SK-N-SH treated with all-trans-retinoic acid at 6 μM for 48 hours (cell line): ENCODE data around the gene FSIP1.

Experiments used
- ATAC-seq: fragments of 200-7000 bp; cut with Tn5 transposase; 3 replicates; pipeline ENCODE4 v1.9.1; 2020; ENCODE audit warnings: mild to moderate bottlenecking, moderate library complexity
- ARNTL ChIP-seq: fragments of 450-650 bp; formaldehyde crosslinking; IDR thresholded peaks from 2 replicates; pipeline ENCODE4 v1.5.0; 2020; ENCODE audit warnings: low read depth, mild to moderate bottlenecking, moderate library complexity, borderline replicate concordance
- BACH2 ChIP-seq: fragments of 250-450 bp; sonication (Bioruptor Pico); IDR thresholded peaks from 2 replicates; pipeline ENCODE4 v1.9.0; 2021; ENCODE audit warnings: mild to moderate bottlenecking, borderline replicate concordance
- GLIS3 ChIP-seq: fragments of 250-450 bp; sonication (Bioruptor Pico); IDR thresholded peaks from 2 replicates; pipeline ENCODE4 v1.5.0; 2020; ENCODE audit warnings: mild to moderate bottlenecking, moderate library complexity
- ISL1 ChIP-seq: fragments of 250-450 bp; sonication (Bioruptor Pico); IDR thresholded peaks from 2 replicates; pipeline ENCODE4 v2.1.2; 2022; ENCODE audit warnings: mild to moderate bottlenecking, moderate library complexity
- OSR1 ChIP-seq: fragments of 250-450 bp; sonication (Bioruptor Pico); IDR thresholded peaks from 2 replicates; pipeline ENCODE4 v1.8.0; 2022; ENCODE audit warnings: moderate library complexity, mild to moderate bottlenecking, inconsistent platforms
- PPARA ChIP-seq: fragments of 250-450 bp; sonication (Bioruptor Pico); IDR thresholded peaks from 2 replicates; pipeline ENCODE4 v1.5.0; 2020; ENCODE audit warnings: mild to moderate bottlenecking, borderline replicate concordance
- RARB ChIP-seq: fragments of 250-450 bp; sonication (Bioruptor Pico); IDR thresholded peaks from 2 replicates; pipeline ENCODE4 v1.8.0; 2021; ENCODE audit warnings: mild to moderate bottlenecking, moderate library complexity
- SNAI2 ChIP-seq: fragments of 250-450 bp; sonication (Bioruptor Pico); IDR thresholded peaks from 2 replicates; pipeline ENCODE4 v1.5.0; 2020; ENCODE audit warnings: mild to moderate bottlenecking, moderate library complexity
- TCF4 ChIP-seq: fragments of 250-450 bp; sonication (Bioruptor Pico); IDR thresholded peaks from 2 replicates; pipeline ENCODE4 v1.8.0; 2021; ENCODE audit warnings: mild to moderate bottlenecking, moderate library complexity, borderline replicate concordance
- TOX ChIP-seq: fragments of 250-450 bp; sonication (Bioruptor Pico); IDR thresholded peaks from 2 replicates; pipeline ENCODE4 v1.8.0; 2021; ENCODE audit warnings: mild to moderate bottlenecking, moderate library complexity, borderline replicate concordance
- TSHZ2 ChIP-seq: fragments of 250-450 bp; sonication (Bioruptor Pico); IDR thresholded peaks from 2 replicates; pipeline ENCODE4 v1.5.0; 2020; ENCODE audit warnings: mild to moderate bottlenecking, moderate library complexity
- ZC3H10 ChIP-seq: fragments of 250-450 bp; sonication (Bioruptor Pico); IDR thresholded peaks from 2 replicates; pipeline ENCODE4 v1.5.1; 2021; ENCODE audit warnings: mild to moderate bottlenecking, moderate library complexity
- ZFP3 ChIP-seq: fragments of 250-450 bp; sonication (Bioruptor Pico); IDR thresholded peaks from 2 replicates; pipeline ENCODE4 v1.5.0; 2020; ENCODE audit warnings: mild to moderate bottlenecking, moderate library complexity
- ZFP30 ChIP-seq: fragments of 450-650 bp; formaldehyde crosslinking; IDR thresholded peaks from 2 replicates; pipeline ENCODE4 v1.5.0; 2022; ENCODE audit warnings: mild to moderate bottlenecking, moderate library complexity
- ZNF8 ChIP-seq: fragments of 450-650 bp; formaldehyde crosslinking; IDR thresholded peaks from 2 replicates; pipeline ENCODE4 v1.5.0; 2020; ENCODE audit warnings: mild to moderate bottlenecking, moderate library complexity
- TF ChIP-seq, protein P1 (sequence below): fragments of 250-450 bp; sonication (Bioruptor Pico); IDR thresholded peaks from 2 replicates; pipeline ENCODE4 v1.8.0; 2021; ENCODE audit warnings: low read depth, mild to moderate bottlenecking, moderate library complexity, borderline replicate concordance
- TF ChIP-seq, protein P2 (sequence below): fragments of 250-450 bp; sonication (Bioruptor Pico); IDR thresholded peaks from 2 replicates; pipeline ENCODE4 v1.5.1; 2021; ENCODE audit warnings: mild to moderate bottlenecking, moderate library complexity
- TF ChIP-seq, protein P3 (sequence below): fragments of 250-450 bp; sonication (Bioruptor Pico); IDR thresholded peaks from 2 replicates; pipeline ENCODE4 v1.8.0; 2020; ENCODE audit warnings: mild to moderate bottlenecking, moderate library complexity, borderline replicate concordance
- TF ChIP-seq, protein P4 (sequence below): fragments of 250-450 bp; sonication (Bioruptor Pico); IDR thresholded peaks from 2 replicates; pipeline ENCODE4 v1.5.1; 2020; ENCODE audit warnings: low read depth, mild to moderate bottlenecking, moderate library complexity

FSIP1 gene

GRCh38 chr15:39717134-39717533, 65.5 kb downstream of the FSIP1 start:
- ATAC-seq: no peak
- TF ChIP-seq RARB (CRISPR knock-in tag): no peak
- TF ChIP-seq TOX: no peak
- no peak for TF ChIP-seq OSR1 (CRISPR knock-in tag)
- TF ChIP-seq TSHZ2 (CRISPR knock-in tag): no peak
- TF ChIP-seq, protein P1, sequence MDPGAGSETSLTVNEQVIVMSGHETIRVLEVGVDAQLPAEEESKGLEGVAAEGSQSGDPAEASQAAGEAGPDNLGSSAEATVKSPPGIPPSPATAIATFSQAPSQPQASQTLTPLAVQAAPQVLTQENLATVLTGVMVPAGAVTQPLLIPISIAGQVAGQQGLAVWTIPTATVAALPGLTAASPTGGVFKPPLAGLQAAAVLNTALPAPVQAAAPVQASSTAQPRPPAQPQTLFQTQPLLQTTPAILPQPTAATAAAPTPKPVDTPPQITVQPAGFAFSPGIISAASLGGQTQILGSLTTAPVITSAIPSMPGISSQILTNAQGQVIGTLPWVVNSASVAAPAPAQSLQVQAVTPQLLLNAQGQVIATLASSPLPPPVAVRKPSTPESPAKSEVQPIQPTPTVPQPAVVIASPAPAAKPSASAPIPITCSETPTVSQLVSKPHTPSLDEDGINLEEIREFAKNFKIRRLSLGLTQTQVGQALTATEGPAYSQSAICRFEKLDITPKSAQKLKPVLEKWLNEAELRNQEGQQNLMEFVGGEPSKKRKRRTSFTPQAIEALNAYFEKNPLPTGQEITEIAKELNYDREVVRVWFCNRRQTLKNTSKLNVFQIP: no peak
- no peak for TF ChIP-seq ZFP30
- TF ChIP-seq, protein P2, sequence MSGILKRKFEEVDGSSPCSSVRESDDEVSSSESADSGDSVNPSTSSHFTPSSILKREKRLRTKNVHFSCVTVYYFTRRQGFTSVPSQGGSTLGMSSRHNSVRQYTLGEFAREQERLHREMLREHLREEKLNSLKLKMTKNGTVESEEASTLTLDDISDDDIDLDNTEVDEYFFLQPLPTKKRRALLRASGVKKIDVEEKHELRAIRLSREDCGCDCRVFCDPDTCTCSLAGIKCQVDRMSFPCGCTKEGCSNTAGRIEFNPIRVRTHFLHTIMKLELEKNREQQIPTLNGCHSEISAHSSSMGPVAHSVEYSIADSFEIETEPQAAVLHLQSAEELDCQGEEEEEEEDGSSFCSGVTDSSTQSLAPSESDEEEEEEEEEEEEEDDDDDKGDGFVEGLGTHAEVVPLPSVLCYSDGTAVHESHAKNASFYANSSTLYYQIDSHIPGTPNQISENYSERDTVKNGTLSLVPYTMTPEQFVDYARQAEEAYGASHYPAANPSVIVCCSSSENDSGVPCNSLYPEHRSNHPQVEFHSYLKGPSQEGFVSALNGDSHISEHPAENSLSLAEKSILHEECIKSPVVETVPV (CRISPR knock-in tag): no peak

- ATAC-seq: no peak
- no peak for TF ChIP-seq TCF4 (CRISPR knock-in tag)
- TF ChIP-seq PPARA (CRISPR knock-in tag): no peak
- TF ChIP-seq, protein P2 (CRISPR knock-in tag): no peak
- TF ChIP-seq, protein P3, sequence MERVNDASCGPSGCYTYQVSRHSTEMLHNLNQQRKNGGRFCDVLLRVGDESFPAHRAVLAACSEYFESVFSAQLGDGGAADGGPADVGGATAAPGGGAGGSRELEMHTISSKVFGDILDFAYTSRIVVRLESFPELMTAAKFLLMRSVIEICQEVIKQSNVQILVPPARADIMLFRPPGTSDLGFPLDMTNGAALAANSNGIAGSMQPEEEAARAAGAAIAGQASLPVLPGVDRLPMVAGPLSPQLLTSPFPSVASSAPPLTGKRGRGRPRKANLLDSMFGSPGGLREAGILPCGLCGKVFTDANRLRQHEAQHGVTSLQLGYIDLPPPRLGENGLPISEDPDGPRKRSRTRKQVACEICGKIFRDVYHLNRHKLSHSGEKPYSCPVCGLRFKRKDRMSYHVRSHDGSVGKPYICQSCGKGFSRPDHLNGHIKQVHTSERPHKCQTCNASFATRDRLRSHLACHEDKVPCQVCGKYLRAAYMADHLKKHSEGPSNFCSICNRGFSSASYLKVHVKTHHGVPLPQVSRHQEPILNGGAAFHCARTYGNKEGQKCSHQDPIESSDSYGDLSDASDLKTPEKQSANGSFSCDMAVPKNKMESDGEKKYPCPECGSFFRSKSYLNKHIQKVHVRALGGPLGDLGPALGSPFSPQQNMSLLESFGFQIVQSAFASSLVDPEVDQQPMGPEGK: no peak
- TF ChIP-seq OSR1 (CRISPR knock-in tag): no peak
- no peak for TF ChIP-seq TSHZ2 (CRISPR knock-in tag)
- TF ChIP-seq ZC3H10: no peak
- TF ChIP-seq, protein P1: no peak
- TF ChIP-seq, protein P4, sequence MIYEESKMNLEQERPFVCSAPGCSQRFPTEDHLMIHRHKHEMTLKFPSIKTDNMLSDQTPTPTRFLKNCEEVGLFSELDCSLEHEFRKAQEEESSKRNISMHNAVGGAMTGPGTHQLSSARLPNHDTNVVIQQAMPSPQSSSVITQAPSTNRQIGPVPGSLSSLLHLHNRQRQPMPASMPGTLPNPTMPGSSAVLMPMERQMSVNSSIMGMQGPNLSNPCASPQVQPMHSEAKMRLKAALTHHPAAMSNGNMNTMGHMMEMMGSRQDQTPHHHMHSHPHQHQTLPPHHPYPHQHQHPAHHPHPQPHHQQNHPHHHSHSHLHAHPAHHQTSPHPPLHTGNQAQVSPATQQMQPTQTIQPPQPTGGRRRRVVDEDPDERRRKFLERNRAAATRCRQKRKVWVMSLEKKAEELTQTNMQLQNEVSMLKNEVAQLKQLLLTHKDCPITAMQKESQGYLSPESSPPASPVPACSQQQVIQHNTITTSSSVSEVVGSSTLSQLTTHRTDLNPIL (CRISPR knock-in tag): no peak
- no peak for TF ChIP-seq ZNF8 (CRISPR knock-in tag)
- no peak for TF ChIP-seq ISL1
- TF ChIP-seq SNAI2 (CRISPR knock-in tag): no peak
- no peak for TF ChIP-seq ZFP3 (CRISPR knock-in tag)
- no peak for TF ChIP-seq GLIS3 (CRISPR knock-in tag)
- no peak for TF ChIP-seq BACH2 (CRISPR knock-in tag)
- TF ChIP-seq TOX: no peak
- no peak for TF ChIP-seq ZFP30
- no peak for TF ChIP-seq ARNTL (CRISPR knock-in tag)
- TF ChIP-seq, all 23 proteins: peak for 0
Observed at GRCh38 chr15:39714251-39714650, 68.4 kb downstream of the FSIP1 start.
